Loucy (cell line): ENCODE results near the gene ATP1A3.

ENCODE experiments used
- EZH2phosphoT487 ChIP-seq: fragments of 200-600 bp; IDR thresholded peaks from 2 replicates; pipeline ENCODE4 v1.6.1; 2018; ENCODE audit warnings: antibody characterized with exemption, mild to moderate bottlenecking, moderate library complexity, borderline replicate concordance
- TF ChIP-seq, protein P1 (sequence below): fragments of 200-600 bp; sonication (generic); conservative IDR thresholded peaks from 2 replicates; pipeline ENCODE4 v1.5.1; 2014; ENCODE audit warnings: mild to moderate bottlenecking, antibody characterized with exemption, low read length

DNA sequence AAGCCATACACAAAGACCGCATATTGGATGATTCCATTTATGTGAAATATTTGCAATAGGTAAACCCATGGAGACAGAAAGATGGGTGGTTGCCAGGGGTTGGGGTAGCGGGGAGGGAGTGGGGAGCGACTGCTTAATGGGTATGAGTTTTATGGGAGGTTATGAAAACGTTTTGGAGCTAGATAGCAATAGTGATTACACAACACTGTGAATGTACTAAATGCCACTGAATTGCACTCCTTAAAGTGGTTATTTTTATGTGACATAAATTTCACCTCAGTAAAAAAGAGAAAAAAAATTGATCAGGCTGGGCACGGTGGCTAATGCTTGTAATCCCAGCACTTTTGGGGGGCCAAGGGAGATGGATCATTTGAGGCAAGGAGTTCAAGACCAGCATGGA, 39.4 kb upstream of the ATP1A3 start:
- TF ChIP-seq, protein P1, sequence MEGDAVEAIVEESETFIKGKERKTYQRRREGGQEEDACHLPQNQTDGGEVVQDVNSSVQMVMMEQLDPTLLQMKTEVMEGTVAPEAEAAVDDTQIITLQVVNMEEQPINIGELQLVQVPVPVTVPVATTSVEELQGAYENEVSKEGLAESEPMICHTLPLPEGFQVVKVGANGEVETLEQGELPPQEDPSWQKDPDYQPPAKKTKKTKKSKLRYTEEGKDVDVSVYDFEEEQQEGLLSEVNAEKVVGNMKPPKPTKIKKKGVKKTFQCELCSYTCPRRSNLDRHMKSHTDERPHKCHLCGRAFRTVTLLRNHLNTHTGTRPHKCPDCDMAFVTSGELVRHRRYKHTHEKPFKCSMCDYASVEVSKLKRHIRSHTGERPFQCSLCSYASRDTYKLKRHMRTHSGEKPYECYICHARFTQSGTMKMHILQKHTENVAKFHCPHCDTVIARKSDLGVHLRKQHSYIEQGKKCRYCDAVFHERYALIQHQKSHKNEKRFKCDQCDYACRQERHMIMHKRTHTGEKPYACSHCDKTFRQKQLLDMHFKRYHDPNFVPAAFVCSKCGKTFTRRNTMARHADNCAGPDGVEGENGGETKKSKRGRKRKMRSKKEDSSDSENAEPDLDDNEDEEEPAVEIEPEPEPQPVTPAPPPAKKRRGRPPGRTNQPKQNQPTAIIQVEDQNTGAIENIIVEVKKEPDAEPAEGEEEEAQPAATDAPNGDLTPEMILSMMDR: no peak
- TF ChIP-seq EZH2phosphoT487: no peak
